CD4-positive, alpha-beta T cell treated with Interleukin-4 for 1 hour (primary cell): Measurements from ENCODE around the gene BIK.

ENCODE experiments used
- DNase-seq, 2 donors: peaks; one replicate each; pipeline ENCODE4 v3.0.0-alpha.2; 2020 to 2022

The BIK gene

DNA sequence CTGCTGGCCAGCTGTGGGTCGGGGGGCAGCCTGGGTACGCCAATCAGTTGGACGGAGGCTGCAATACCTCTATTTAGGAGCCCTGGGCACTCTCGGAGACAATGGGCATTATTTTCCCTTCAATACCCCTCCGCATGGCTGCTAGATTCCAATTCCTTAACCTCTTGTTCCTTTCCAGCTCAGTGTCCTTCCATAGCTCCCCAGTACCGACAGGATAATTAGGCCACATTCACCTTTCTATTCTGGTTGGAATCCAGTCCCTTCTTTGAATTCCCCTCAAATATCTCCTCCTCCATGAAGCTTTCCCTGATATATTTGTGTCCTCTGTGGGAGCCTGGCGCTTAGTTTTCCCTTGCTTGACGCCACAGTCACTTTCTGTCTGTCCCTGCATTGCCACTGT, 4.2 kb upstream of the BIK start:
- no peak for DNase-seq

DNA sequence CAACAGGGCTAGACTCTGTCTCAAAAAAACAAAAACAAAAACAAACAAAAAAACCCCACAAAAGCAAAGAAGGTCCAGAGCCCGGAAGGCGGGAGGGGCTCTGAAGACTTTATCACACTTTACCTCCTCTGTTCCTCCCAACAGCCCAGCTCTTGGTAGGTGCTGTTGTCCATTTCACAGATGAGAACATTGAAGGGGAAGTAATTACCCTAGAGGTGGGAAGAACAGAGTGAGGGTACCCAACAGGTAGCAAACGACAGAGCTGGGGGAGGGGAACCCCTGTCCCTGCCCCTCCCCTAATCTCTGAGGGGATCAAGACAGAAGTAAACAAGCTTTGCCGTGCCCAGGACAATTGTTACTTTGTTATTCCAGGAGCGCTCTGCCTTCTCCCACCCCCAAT, 1.0 kb upstream of the BIK start:
- DNase-seq = no peak

DNA sequence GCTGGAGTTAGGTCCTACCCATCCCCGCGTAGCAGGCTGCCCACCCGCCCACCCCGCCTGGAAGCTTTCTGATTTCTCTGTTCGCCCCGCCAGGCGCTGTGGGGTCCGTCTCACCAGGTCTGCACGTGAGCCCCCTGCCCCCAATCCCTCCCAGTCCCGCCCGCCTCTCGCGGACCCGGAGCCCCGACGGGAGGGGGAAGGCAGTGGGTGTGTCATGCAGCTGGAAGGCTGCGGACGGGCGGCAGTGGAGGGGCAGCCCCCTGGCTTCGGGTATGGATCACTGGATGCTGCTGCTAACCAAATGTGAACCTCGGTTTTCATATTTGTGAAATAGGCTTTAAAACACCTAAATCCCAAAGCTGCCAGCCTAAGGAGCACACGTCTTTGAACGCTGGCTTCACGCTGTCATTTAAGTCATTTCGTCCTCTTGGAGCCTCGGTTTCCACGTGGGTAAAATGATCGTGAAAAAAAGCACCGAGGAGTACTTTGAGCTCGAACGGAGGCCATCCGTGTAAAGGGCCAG, 568 bp upstream of the BIK start:
- no peak for DNase-seq

DNA sequence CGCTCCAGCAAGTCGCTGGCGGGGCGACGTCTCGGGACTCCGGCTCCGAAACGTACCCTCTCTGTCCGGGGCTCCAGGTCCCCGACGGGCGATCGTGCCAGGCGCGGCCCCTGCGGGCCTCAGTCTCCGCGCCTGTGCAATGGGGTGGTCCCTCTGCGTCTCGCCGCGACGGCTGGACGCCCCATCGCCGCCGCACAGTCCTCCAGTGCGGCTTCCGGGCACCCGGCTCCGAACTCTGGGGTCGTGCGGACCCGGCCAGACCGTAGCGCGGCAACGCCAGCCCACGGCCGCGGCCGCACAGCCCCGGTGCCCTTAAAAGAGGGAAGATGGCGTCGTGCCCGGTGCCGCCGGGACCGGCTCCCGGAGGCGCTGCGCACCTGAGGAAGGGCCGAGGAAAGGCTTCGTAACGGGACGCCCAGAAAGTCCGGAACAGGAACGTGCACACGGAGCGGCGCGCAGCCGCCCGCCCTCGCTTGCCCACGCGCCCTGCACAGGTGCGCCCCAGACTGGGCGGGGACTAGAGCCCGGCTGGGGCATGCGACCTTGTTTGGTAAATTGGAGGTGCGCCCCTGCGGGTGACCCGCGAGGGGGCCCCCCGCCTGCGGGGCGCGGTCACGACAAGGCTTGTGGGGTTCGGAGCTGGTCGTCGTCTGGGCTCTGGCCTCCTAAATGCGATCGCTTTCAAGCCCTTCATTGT, 525 bp downstream of the BIK start:
- DNase-seq = peak; percentile 51 to 53

DNA sequence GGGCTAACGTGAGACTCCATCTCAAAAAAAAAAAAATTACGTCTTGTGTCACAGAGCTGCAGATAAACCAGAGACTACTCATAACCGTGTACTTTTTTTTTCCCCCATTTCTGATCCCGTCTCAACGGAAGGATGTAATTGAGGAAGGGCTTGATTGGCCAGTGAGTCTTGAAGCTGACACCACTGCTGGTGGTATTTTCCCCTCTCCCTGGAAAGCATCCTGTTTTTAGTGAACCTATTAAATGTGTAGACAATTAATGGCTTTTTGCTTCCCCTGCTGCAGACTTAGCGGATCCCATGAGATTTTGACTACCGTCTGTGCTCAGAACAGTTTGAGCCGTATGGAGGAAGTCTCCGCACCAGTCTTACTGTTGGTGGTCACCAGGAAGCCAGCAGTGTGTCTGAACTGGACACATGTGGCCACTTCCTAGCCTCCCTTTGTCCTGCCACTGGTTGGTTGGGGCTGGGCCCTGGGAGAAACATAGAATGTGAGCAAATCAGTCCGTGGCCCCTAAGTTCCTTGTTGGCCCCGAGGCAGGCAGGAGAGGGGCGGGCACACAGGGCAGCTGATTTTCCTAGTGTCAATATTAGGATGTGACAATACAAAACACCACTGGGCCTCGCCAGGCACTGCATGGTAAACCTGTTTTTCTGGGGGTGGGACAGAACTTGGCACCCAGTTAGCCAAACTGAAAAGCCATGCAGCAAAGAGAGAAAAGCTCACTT, 3.1 kb downstream of the BIK start:
- DNase-seq = no peak

DNA sequence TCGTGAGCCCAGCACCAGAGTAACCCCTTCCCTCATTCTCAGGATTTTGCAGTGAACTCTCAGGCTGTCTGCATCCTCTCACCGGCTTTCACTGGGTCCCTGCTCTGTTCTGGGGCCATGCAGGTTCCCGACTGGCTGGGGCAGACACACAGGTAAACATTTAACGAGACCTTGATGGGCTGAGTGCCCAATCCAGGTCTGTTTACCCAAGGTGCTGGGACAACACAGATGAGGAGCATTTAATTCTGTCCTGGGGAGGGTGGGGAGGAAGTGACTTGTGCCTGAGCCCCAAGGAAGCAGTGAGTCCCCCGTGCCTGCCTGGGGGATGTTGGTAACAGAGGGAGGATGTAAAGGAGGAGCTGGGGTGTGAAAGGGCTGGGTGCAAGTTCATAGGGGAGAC, 4.4 kb downstream of the BIK start:
- no peak for DNase-seq

DNA sequence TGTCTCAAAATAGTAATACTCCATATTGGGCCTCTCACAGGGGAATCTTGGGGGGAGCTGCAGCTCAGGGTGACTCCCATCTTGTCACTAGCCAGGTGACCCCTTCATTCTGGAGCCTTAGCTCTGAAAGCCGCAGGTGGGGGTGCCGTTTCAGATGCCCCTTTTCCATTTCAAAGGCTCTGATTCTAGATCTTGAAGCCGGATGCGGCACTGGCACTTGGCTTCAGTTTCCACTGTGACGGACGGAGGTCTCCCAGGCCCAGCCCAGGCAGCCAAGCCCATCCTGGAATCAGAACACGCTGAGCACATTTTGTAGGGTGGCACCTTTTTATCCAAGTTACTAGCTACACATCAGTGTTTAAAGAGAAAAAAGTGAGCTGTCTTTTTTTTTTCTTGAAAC, 6.4 kb downstream of the BIK start:
- DNase-seq = no peak

DNA sequence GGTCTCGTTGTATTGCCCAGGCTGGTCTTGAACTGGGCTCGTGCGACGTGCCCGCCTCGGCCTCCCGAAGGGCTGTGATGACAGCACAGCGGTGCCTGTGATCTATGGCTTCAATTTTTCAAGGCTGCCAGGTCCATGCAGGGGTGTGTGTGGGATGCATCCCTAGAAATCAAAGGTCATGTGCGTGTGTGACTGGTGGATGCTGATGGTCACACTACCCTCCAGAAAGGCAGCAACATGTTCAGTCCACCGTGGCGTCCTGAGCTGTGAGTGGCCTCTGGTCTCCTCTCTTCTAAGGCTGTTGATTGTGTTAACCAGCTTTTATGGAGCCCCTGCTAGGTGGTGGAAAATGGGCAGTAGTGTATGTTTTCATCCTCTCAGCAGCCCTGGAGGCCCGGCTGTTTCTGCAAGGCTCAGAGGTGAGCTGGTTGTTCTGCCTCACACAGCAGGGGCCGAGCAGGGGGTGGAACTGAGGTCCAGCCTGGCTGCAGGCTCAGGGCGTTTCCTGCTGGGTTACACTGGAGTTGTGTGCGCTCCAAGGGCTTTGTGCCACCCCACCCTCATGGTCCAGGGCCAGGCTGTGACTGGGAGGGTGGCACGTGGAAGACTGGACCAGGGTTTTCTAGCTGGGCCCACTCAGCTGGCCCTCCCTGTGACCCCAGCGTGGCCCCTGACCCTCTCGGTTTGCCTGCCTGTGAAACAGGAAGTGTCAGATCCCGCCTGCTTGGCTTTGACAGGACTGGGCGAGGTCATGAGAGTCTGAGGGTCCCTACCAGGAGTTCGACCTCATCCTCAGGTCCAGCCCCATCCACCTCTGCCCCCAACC, 7.7 kb downstream of the BIK start:
- no peak for DNase-seq

DNA sequence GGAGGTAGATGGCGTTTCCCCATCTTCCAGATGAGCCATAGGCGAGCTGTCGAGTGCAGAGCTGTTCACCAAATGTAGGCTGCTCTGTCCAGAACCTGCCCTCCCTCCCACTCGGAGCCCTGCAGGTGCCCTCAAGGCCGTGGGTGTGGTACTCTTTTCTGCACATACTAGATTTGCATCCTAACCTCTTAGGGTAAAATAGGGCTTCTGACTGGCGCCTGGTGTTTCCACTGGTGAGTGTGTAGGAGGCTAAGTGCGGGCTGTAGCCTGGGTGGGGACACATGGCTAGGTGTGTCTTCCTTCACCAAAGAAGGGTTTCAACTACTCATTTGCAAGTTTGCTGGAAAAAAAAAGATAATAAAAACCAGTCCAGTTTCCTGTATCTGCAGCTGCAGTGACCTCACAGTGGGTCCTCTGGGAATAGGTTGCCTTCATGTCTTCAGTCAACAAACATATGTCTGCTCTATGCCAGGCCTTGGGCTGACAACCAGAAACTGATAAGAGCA, 8.5 kb downstream of the BIK start:
- no peak for DNase-seq

DNA sequence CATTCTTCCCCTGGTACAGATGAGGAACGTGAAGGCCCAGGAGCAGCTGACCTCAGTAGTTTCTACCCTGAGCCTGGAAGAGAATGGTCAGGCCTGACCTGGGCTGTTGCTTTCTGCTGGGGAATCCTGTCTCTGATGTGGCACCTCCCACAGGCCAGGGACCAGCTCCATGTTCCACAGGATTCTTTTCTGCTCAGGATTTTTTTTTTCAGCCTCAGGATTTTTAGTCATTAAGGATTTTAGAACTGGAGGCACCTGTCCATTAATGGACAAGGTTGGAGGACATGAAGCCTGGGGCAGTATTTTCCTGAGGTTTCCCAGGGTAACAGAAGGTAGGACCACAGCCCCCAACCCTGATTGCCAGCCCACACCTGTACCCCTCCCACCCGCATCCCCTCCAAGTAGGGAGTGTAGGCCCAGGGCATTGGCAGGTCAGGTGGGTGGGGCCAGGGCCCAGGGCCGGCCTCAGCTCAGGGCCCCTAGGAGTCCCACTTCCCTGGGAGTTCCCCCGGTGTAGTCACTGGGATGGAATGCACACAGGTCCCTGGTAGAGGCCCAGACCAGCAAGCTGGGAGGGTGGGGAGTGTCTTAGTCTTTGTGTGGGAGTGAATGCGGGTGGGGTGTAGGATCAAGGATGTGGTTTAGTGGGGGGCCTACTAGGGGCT, 16.1 kb downstream of the BIK start:
- DNase-seq = no peak

DNA sequence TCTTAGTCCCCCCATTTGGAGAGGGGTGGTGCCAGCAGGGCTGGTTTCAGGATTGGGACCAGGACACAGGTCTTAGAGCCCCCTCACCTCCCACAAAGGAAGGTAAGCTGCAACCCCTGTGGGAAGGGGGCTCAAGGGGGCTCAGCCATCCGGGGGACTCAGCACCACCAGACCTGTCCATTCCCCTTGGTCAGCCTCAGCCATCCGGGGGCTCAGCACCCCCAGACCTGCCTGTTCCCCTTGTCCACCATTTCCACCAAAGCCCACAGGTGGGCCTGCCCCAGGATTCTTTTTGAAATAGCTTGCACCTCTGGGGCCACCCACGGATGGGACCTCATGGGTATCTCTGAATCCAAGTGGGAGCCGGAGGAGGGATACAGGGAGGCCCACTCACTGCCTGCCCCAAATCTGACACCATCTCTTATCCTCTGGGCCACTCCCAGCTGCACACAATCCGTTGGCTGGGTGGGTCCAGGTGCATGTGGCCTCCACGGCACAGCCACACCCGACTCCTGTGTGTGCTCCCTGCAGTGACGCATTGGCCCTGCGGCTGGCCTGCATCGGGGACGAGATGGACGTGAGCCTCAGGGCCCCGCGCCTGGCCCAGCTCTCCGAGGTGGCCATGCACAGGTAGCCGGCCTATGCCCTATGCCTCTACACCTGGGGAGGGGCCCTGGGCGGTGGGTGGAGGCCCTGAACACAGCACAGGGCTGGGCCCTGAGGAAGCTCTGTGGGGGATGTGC, 16.8 kb downstream of the BIK start:
- no peak for DNase-seq

DNA sequence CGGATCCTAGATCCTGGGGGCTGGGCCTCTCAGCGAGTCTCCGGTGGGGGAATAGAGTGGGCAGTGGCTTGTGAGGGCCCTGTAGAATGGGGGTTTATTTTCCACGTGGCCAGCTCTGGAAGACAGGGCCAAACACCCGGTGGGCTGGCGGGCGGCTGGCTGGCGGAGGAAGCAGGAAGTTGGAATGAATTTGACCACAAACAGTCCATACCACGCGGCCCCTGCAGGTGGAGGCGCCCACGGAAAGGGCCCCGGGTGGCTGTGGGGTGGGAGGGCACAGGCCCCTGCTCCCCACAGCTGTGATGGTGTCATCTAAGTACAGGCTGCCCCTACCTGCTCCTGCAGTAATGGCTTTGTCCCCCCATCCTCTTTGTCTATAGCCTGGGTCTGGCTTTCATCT, 17.6 kb downstream of the BIK start:
- DNase-seq = no peak

DNA sequence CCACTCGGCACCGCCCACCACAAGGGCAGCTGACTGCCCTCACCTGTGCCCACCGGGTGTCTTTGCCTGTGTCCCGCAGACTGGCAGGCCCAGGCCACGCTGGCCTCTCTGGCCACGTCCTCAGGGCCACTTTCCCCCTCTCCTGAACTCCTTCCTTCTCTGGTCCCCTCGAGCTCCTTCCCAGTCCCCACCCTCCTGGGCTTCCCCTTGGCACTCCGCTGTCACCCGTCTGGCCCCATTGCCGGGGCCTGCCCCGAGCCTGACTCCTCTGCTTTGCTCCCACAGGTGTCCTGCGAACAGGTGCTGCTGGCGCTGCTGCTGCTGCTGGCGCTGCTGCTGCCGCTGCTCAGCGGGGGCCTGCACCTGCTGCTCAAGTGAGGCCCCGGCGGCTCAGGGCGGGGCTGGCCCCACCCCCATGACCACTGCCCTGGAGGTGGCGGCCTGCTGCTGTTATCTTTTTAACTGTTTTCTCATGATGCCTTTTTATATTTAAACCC, 18.4 kb downstream of the BIK start:
- DNase-seq = no peak

DNA sequence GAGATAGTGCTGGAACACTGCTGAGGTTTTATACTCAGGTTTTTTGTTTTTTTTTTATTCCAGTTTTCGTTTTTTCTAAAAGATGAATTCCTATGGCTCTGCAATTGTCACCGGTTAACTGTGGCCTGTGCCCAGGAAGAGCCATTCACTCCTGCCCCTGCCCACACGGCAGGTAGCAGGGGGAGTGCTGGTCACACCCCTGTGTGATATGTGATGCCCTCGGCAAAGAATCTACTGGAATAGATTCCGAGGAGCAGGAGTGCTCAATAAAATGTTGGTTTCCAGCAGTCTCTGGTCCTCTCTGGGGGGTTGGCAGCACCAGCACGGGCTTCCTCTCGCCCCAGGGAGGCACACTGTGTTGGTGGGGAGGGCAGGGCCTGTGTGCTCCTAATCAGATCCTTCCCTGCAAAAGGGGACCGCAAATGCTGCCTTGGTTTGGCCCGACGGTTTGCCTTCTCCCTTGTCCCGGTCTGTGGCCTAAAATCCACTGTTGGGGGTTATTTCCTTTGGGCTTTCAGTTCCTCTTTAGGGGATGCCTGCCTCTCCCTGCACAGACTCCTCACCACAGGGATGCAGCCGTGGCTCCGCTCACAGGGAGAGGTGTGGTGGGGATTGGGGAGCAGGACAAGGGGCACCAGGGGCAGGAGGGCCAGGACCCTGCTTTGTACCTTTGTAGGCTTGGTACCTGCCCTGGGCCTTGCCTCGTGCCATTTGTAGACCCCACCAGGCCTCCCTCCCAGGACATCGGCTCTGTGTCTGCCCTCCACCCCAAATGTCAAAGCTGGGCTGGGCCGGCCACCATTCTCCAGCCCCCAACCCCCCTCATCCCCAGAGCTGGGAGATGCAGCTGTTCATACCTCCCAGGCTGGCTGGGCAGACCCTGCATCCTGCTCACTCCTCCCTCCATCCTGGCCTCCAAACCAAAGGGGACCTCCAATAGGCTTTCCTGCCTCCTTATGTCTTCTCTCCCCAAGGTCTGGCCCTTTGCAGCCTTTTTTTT, 19.2 kb downstream of the BIK start:
- DNase-seq = no peak

DNA sequence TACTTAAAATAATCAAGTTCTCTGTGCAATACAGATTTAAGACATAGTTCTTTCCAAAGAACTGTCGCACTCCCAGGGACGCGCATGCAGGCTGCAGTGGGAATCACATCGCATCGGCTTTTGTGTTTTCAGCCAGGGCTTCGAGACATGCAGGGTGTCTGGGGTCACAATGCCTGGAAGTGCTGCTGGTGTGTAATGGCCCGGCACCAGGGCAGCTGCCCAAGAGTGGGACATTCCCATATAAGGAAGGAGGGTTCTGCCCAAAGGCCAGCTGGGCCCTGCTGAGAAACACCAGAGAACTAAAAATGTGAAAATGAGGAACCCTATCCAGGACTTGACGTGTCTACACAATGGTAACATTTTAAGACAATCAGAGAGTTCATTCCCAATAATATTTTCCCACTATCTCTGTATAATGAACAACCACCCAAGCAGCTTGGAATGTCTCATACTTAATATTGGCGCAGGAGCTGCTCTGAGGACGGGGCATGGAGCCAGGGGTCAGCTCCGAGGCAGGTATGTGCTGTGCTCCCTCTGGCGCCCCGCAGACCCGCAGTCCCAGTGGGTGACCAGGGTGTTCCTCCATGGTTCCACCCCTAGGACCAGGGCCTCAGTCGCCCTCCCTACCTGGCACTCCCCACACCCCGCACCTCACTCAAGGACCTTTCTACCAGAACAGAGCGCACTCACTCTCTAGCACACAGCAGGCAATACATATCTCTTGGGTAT, 21.4 kb downstream of the BIK start:
- no peak for DNase-seq

DNA sequence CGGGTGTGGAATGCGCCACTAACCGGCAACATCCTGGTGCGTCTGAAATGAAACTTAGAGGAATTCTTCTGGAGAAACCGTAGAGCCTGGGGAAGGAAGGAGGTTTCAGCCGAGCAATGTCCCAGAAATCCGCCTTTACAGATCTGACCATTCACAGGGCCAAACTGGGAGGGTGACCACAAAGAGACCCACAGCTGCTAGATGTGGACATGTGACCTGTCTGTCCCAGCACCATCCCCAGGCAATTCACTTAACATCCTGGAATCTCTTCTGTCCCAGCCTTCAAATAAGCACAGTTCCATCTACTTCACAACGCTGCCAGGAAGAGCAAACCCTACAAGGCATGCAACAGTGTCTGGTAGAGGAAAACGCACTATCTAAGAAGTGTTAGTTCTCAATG, 22.9 kb downstream of the BIK start:
- DNase-seq = no peak

DNA sequence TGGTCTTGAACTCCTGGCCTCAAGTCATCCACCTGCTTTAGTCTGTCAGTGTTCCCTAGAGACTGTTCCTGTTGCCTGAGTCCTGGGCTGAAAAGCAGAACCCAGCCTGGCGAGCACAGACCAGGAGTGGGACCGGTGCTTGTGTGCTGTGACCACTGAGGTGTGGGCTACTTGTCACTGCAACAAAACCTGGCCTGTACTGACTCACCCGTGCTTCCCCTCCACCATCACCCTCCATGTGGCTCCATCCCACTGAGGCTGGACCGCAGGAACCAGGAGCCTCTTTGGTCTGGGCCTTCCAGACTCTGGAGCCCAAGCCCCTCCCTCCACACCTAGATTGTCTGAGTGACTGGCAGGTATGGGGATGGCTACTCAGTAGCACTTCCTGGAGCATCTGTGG, 24.0 kb downstream of the BIK start:
- DNase-seq = no peak

DNA sequence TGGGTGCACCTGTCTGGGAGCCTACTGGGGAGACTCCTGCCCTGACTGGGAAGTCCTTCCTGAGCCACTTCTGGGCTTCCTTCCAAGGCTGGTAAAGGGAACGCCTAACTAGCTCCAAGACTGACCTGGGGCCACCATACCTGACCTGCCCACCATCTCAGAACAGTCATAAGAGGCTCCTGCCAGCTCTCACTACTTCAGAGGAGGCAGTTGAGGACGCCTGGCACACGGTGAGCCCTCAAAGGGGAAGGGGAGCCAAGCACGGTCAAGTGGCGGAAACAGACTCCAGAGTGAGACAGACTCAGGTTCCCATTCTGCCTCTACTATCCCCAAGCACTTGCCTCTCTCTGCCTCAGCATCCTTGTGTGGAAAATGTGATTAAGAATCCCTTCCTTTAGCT, 25.0 kb downstream of the BIK start:
- no peak for DNase-seq

DNA sequence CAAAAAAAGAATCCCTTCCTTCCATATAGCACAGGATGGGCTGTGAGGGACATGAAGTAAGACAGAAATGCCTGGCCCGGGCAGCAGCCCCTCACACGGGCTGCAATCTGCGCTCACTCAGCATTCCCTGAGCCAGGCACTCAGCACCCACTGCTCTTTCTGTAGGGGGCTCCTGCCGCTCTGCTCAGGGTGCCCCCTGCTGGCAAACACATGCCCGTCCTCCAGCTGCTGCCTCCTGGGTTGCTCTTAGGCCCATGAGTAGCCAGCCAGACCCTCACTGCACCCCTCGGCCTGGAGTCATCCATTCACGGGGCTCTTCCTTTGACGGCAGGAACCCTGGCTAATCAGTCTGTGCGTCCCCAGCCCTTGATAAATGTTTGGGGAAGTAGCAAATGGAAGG, 25.7 kb downstream of the BIK start:
- DNase-seq = peak; percentile 35 to 47

DNA sequence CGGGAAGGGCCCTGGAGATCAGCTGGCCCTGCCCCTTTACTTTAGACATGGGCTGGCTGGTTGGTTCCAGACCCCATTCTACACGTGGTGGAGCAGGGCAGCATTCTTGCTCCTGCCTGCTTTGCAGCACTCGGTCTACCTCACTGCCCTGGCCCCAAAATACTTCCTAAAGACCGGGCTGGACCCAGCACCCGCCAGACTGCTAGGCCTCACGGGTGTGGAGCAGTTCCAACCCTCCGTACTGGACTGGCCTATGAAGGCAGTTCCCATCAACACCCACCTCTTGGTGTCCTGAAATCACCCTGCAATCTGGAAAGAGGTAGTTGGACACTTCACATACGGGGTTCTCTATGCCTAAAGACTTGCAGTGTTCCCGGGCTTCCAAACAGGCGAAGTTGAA, 26.3 kb downstream of the BIK start:
- no peak for DNase-seq
